Mesenchymal stem cell (in vitro differentiated cells and primary cell): Measurements from ENCODE around the gene CPLX1.

ENCODE experiments used
- DNase-seq: peaks from one replicate; pipeline ENCODE4 v3.0.0-alpha.2; 2013
- H2AFZ ChIP-seq: one replicate; pipeline ENCODE4 v1.6.1; 2013; ENCODE audit warnings: low read depth, mild to moderate bottlenecking, control low read depth, inconsistent platforms, low read length, moderate library complexity
- H2AK5ac ChIP-seq: 2 replicates; pipeline ENCODE4 v1.6.1; 2013; ENCODE audit warnings: low read length, moderate library complexity, mild to moderate bottlenecking, inconsistent platforms; ENCODE audit not compliant: severe bottlenecking
- H2BK120ac ChIP-seq: one replicate; pipeline ENCODE4 v1.6.1; 2013; ENCODE audit warnings: low read depth, mild to moderate bottlenecking, inconsistent platforms, low read length, moderate library complexity
- H2BK12ac ChIP-seq, 2 experiments: one replicate each; pipeline ENCODE4 v1.6.1; 2013; ENCODE audit warnings: inconsistent platforms in 2 of 2, low read length in 2 of 2, mild to moderate bottlenecking in 2 of 2, moderate library complexity in 2 of 2, control low read depth in 1 of 2
- H2BK15ac ChIP-seq: one replicate; pipeline ENCODE4 v1.6.1; 2013; ENCODE audit warnings: mild to moderate bottlenecking, low read depth, inconsistent platforms; ENCODE audit not compliant: poor library complexity, severe bottlenecking
- H2BK5ac ChIP-seq: 2 replicates; pipeline ENCODE4 v1.6.1; 2013; ENCODE audit warnings: low read depth, mild to moderate bottlenecking, low read length, control low read depth, inconsistent platforms; ENCODE audit not compliant: poor library complexity, severe bottlenecking
- H3K14ac ChIP-seq, 2 experiments: one replicate each; pipeline ENCODE4 v1.6.1; 2013; ENCODE audit warnings: inconsistent platforms in 2 of 2, low read length in 2 of 2, control low read depth in 1 of 2, mild to moderate bottlenecking in 1 of 2, moderate library complexity in 1 of 2
- H3K18ac ChIP-seq, 2 experiments: one replicate each; pipeline ENCODE4 v1.6.1; 2013; ENCODE audit warnings: inconsistent platforms in 2 of 2, low read length in 2 of 2, control low read depth in 1 of 2, low read depth in 1 of 2, mild to moderate bottlenecking in 1 of 2
- H3K23ac ChIP-seq, 2 experiments: one replicate each; pipeline ENCODE4 v1.6.1; 2013; ENCODE audit warnings: inconsistent platforms in 2 of 2, low read length in 2 of 2, mild to moderate bottlenecking in 2 of 2, moderate library complexity in 2 of 2, control low read depth in 1 of 2
- H3K27ac ChIP-seq: 2 replicates; pipeline ENCODE4 v1.5.1; 2013; ENCODE audit warnings: mild to moderate bottlenecking, moderate library complexity, low read length, control low read depth, inconsistent platforms; ENCODE audit not compliant: poor library complexity, severe bottlenecking
- H3K27me3 ChIP-seq, 2 experiments: 2 replicates each; pipeline versions ENCODE4 v1.6.1 to v1.7.0; 2013; ENCODE audit warnings: low read length in 2 of 2, mild to moderate bottlenecking in 2 of 2, moderate library complexity in 2 of 2, control low read depth in 1 of 2, inconsistent platforms in 1 of 2; ENCODE audit not compliant: control insufficient read depth in 1 of 2, insufficient read depth in 1 of 2
- H3K36me3 ChIP-seq, 2 experiments: 2 replicates each; pipeline versions ENCODE4 v1.6.1 to v1.7.0; 2013; ENCODE audit warnings: low read length in 2 of 2, control low read depth in 1 of 2, inconsistent platforms in 1 of 2, low read depth in 1 of 2, mild to moderate bottlenecking in 1 of 2; ENCODE audit not compliant: insufficient read depth in 2 of 2, control insufficient read depth in 1 of 2
- H3K4ac ChIP-seq, 2 experiments: one replicate each; pipeline ENCODE4 v1.6.1; 2013; ENCODE audit warnings: inconsistent platforms in 2 of 2, low read length in 2 of 2, mild to moderate bottlenecking in 2 of 2, moderate library complexity in 2 of 2, control low read depth in 1 of 2, low read depth in 1 of 2
- H3K4me1 ChIP-seq: 2 replicates; pipeline ENCODE4 v1.6.1; 2013; ENCODE audit warnings: low read depth, low read length, control low read depth; ENCODE audit not compliant: control insufficient read depth, insufficient read depth
- H3K4me2 ChIP-seq: 2 replicates; pipeline ENCODE4 v1.6.1; 2013; ENCODE audit warnings: low read length, mild to moderate bottlenecking, inconsistent platforms; ENCODE audit not compliant: poor library complexity, severe bottlenecking
- H3K4me3 ChIP-seq, 2 experiments: 2 replicates each; pipeline versions ENCODE4 v1.5.1 to v1.7.0; 2013; ENCODE audit warnings: low read length in 2 of 2, mild to moderate bottlenecking in 2 of 2, control low read depth in 1 of 2, low read depth in 1 of 2; ENCODE audit not compliant: insufficient read depth in 1 of 2
- H3K79me1 ChIP-seq: replicated peaks from 2 replicates; pipeline ENCODE4 v1.6.1; 2013; ENCODE audit warnings: mild to moderate bottlenecking, control low read depth, low read length, inconsistent platforms; ENCODE audit not compliant: poor library complexity, severe bottlenecking
- H3K9ac ChIP-seq: 2 replicates; pipeline ENCODE4 v1.7.0; 2013; ENCODE audit warnings: mild to moderate bottlenecking, low read length, moderate library complexity
- H3K9me3 ChIP-seq: 2 replicates; pipeline ENCODE4 v1.7.0; 2013; ENCODE audit warnings: mild to moderate bottlenecking, low read length; ENCODE audit not compliant: control insufficient read depth
- H4K8ac ChIP-seq: one replicate; pipeline ENCODE4 v1.6.1; 2013; ENCODE audit warnings: inconsistent platforms, mild to moderate bottlenecking, low read length, moderate library complexity
- H4K91ac ChIP-seq: one replicate; pipeline ENCODE4 v1.6.1; 2013; ENCODE audit warnings: mild to moderate bottlenecking, low read length, inconsistent platforms
- WGBS: methylation state at CpG from one replicate; pipeline ENCODE4 v1.1.7; 2013; ENCODE audit warnings: mixed read lengths; 5-methylcytosine and 5-hydroxymethylcytosine counted together

CPLX1 gene

DNA sequence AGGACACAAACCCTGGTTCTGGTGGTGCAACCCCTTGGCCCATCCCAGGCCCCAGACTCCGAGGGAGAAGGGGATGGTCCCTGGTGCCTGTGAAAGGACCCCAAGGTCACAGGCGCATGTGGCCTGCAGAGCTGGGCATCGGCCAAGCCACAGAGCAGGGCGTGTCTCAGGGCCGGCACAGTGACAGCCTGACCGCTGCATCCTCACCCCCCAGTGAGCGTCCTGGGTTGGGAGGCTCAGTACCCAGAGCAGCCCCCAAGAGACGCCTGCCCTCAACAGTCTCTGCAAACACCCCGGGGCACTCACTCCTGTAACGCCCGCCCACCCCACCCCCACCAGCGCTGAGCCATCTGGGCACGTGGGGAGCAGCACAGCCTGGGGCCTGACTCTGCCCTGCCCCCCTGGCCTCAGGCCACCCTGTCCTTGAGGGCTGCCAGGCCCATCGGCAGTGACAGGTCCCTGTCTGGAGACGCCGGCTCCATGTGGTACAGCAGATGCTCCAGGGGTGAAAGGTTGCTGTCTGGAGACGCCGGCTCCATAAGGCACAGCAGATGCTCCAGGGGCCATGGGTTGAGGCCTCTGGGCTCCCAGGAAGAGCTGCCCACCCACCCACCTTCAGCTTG, 24.5 kb upstream of the CPLX1 start:
- Histone ChIP-seq H4K91ac (no peak overlapping the region), H2AFZ (no peak overlapping the region), H3K36me3 (peaks cover 51 to 74% of the 10 kb centered on the region in 2 experiments), H3K23ac (no peak overlapping the region), H3K27me3 (no peaks in the 10 kb centered on the region), H3K4me1 (peaks cover 4% of the 10 kb centered on the region), H3K9ac (no peak overlapping the region), H2BK15ac (no peak overlapping the region), H3K14ac (no peak overlapping the region), H2BK12ac (no peak overlapping the region), H3K4ac (no peak overlapping the region), H2BK120ac (no peak overlapping the region), H2BK5ac (no peak overlapping the region), H3K4me3 (no peak overlapping the region), H3K4me2 (no peak overlapping the region), H3K18ac (no peak overlapping the region), H3K9me3 (no peaks in the 10 kb centered on the region), H4K8ac (no peak overlapping the region), H3K79me1 (peaks cover 14% of the 10 kb centered on the region), H3K27ac (no peak overlapping the region), H2AK5ac (no peak overlapping the region)
- 96% methylated on average over 17 of the region's 18 CpGs for WGBS
- no peak for DNase-seq

- Histone ChIP-seq H3K14ac (no peak overlapping the region), H3K4ac (no peak overlapping the region), H3K23ac (peak overlapping the region in 1 of 2 experiments; percentile 17), H4K91ac (no peak overlapping the region), H3K27me3 (no peaks in the 10 kb centered on the region), H3K4me2 (no peak overlapping the region), H2BK15ac (no peak overlapping the region), H3K79me1 (peaks cover 14% of the 10 kb centered on the region), H3K9me3 (no peaks in the 10 kb centered on the region), H2BK120ac (no peak overlapping the region), H3K18ac (no peak overlapping the region), H2BK12ac (peak overlapping the region in 1 of 2 experiments; percentile 17), H3K27ac (no peak overlapping the region), H3K9ac (no peak overlapping the region), H2AFZ (no peak overlapping the region), H2AK5ac (no peak overlapping the region), H3K36me3 (peaks cover 45 to 76% of the 10 kb centered on the region in 2 experiments), H2BK5ac (no peak overlapping the region), H3K4me1 (peaks cover 11% of the 10 kb centered on the region), H4K8ac (no peak overlapping the region), H3K4me3 (no peak overlapping the region)
- 96% methylated on average over 50 of the region's 50 CpGs for WGBS
- DNase-seq, result no peak
Measured at GRCh38 chr4:849478-850175, 23.7 kb upstream of the CPLX1 start.

DNA sequence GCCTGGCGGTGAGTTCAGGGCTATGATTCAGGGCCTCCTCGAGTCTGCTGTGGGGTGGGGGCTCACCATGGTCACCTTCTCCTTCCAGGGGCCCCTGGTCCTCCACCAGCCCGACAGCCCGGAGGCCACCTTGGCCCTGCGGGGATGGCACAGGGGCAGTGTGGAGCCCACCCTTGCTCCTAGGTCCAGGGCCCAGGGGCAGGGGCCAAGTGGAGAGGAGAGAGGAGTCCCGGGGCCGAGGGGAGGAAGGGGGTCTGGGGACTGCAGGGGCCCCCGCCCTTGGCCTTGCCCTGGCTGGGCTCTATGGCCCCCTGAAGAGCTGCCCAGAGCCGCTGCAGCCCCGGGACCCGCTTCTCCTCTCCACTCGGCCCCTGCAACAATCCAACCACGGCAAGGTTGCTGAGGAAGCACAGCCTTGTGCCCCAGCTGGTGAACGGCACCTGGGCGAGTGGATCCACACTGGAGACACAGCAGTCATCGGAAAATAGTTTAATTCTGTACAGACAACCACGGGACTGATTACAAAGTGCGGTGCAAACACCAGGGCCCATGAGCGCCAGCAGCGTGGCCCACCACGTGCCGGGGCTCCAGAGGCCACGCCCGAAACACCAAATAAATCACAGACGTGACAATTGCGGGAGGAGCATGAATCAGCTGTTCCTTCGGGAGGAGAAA, 23.0 kb upstream of the CPLX1 start:
- Histone ChIP-seq H2BK15ac (no peak overlapping the region), H2BK120ac (no peak overlapping the region), H2BK12ac (no peak overlapping the region), H3K4me3 (no peak overlapping the region), H4K8ac (no peak overlapping the region), H3K4ac (no peak overlapping the region), H2AFZ (no peak overlapping the region), H3K9ac (no peak overlapping the region), H3K4me2 (no peak overlapping the region), H3K4me1 (peaks cover 11% of the 10 kb centered on the region), H3K23ac (no peak overlapping the region), H3K18ac (no peak overlapping the region), H3K14ac (no peak overlapping the region), H3K27me3 (no peaks in the 10 kb centered on the region), H3K27ac (no peak overlapping the region), H3K9me3 (no peaks in the 10 kb centered on the region), H3K36me3 (peaks cover 40 to 71% of the 10 kb centered on the region in 2 experiments), H2AK5ac (no peak overlapping the region), H4K91ac (no peak overlapping the region), H3K79me1 (peaks cover 11% of the 10 kb centered on the region), H2BK5ac (no peak overlapping the region)
- WGBS, result 93% methylated on average over 24 of the region's 27 CpGs
- no peak for DNase-seq

DNA sequence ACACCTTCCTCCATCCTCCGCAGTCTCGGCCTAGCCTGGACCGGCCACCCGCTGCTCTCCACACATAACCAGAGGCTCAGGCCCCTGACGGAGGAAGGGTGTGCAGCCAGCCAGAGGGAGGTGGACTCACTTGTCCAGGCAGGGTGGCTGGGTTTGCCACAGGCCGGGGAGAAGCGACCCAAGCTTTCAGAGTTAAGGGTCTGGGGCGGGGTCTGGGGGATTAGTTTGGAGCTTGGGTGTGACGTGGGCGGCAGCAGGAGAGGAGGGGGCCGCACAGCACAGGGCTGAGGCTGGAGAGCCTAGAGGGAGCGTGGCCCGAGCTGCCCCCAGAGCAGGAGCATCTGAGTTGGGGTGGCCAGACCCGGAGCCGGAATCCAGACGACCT, 22.4 kb upstream of the CPLX1 start:
- Histone ChIP-seq H2BK120ac (no peak overlapping the region), H2AFZ (no peak overlapping the region), H2BK5ac (no peak overlapping the region), H4K8ac (no peak overlapping the region), H3K4me1 (peaks cover 11% of the 10 kb centered on the region), H2BK15ac (no peak overlapping the region), H3K27ac (no peak overlapping the region), H3K4me2 (no peak overlapping the region), H3K27me3 (no peaks in the 10 kb centered on the region), H2AK5ac (no peak overlapping the region), H3K79me1 (peaks cover 8% of the 10 kb centered on the region), H3K14ac (no peak overlapping the region), H3K23ac (no peak overlapping the region), H3K4me3 (no peak overlapping the region), H3K9me3 (no peaks in the 10 kb centered on the region), H3K18ac (no peak overlapping the region), H2BK12ac (no peak overlapping the region), H3K4ac (no peak overlapping the region), H4K91ac (no peak overlapping the region), H3K36me3 (peaks cover 40 to 70% of the 10 kb centered on the region in 2 experiments), H3K9ac (no peak overlapping the region)
- WGBS, result 94% methylated on average over 11 of the region's 16 CpGs
- no peak for DNase-seq
